A549 (cell line): ENCODE results near the gene DDX56. TPM values are rescaled to one million over a fixed set of nuclear protein-coding genes. Genes with fewer than 3 reads are reported as not detected.

Experiments
- ATAC-seq, 2 experiments: fragments of 200-7000 bp in 1 of 2; fragments of >200 bp in 1 of 2; cut with Nextera tagmentation in 1 of 2; cut with Tn5 transposase in 1 of 2; 3 replicates each; pipeline versions ENCODE4 v1.8.0 to v1.9.1; 2018 to 2020; ENCODE audit warnings: mild to moderate bottlenecking in 1 of 2, moderate library complexity in 1 of 2
- CTCF ChIA-PET: fragments of 300-600 bp; sonication (Branson Sonifier 250); formaldehyde crosslinking; extraction: SDS; loops from one replicate; lab custom pipeline; 2021; ENCODE audit warnings: antibody characterized with exemption, inconsistent platforms; lab: Yijun Ruan, JAX
- POLR2A ChIA-PET: fragments of 350-600 bp; formaldehyde crosslinking; extraction: SDS; loops from one replicate; lab custom pipeline; 2021; ENCODE audit warnings: antibody characterized with exemption, inconsistent platforms; lab: Yijun Ruan, JAX
- DNase-seq, 2 experiments: peaks; one replicate each; pipeline versions ENCODE4 v3.0.0 to v3.0.0-alpha.2; 2011 to 2016; ENCODE audit warnings: low read depth in 1 of 2, low spot score in 1 of 2
- FAIRE-seq: peaks from 2 replicates; lab custom pipeline; 2011; peaks lifted over from hg19 to GRCh38; lab: Jason Lieb, UNC
- H3K27ac ChIP-seq, 2 experiments: fragments of >200 bp; sonication (Bioruptor Twin); formaldehyde crosslinking; 3 replicates each; pipeline ENCODE4 v1.5.1; 2016 to 2017
- H3K4me1 ChIP-seq: fragments of >200 bp; sonication (Bioruptor Twin); formaldehyde crosslinking; 3 replicates; pipeline ENCODE4 v1.6.1; 2016
- H3K4me2 ChIP-seq: fragments of >200 bp; sonication (Bioruptor Twin); formaldehyde crosslinking; 3 replicates; pipeline ENCODE4 v1.6.1; 2016
- H3K4me3 ChIP-seq: fragments of >200 bp; sonication (Bioruptor Twin); formaldehyde crosslinking; 3 replicates; pipeline ENCODE4 v1.5.1; 2016
- H3K9me3 ChIP-seq: fragments of >200 bp; sonication (Bioruptor Twin); formaldehyde crosslinking; 3 replicates; pipeline ENCODE4 v1.6.1; 2016
- CHD4 ChIP-seq: fragments of 200-600 bp; sonication (generic); IDR thresholded peaks from 2 replicates; pipeline ENCODE4 v1.6.1; 2016; ENCODE audit warnings: antibody characterized with exemption, mild to moderate bottlenecking, borderline replicate concordance
- CTCF ChIP-seq: fragments of >200 bp; sonication (Bioruptor Twin); formaldehyde crosslinking; IDR thresholded peaks from 3 replicates; pipeline ENCODE4 v1.5.1; 2016
- EP300 ChIP-seq, 2 experiments: fragments of >200 bp; sonication (Bioruptor Twin); formaldehyde crosslinking; IDR thresholded peaks; 2 replicates in 1 of 2; 3 replicates in 1 of 2; pipeline ENCODE4 v1.6.1; 2016 to 2017
- FOSB ChIP-seq: fragments of 250-450 bp; sonication (Bioruptor Pico); IDR thresholded peaks from 2 replicates; pipeline ENCODE4 v1.5.0; 2020; ENCODE audit warnings: mild to moderate bottlenecking, moderate library complexity
- FOXS1 ChIP-seq: fragments of 250-450 bp; sonication (Bioruptor Pico); IDR thresholded peaks from 2 replicates; pipeline ENCODE4 v1.5.0; 2020; ENCODE audit warnings: mild to moderate bottlenecking, moderate library complexity
- KDM1A ChIP-seq: fragments of 200-600 bp; sonication (generic); IDR thresholded peaks from 2 replicates; pipeline ENCODE4 v1.6.1; 2016; ENCODE audit warnings: low read depth, mild to moderate bottlenecking
- KDM5A ChIP-seq: fragments of 200-600 bp; sonication (generic); IDR thresholded peaks from 2 replicates; pipeline ENCODE4 v1.6.1; 2016; ENCODE audit warnings: antibody characterized with exemption, mild to moderate bottlenecking
- NPAS2 ChIP-seq: fragments of 250-450 bp; sonication (Bioruptor Pico); IDR thresholded peaks from 2 replicates; pipeline ENCODE4 v1.8.0; 2022; ENCODE audit warnings: mild to moderate bottlenecking, moderate library complexity, borderline replicate concordance
- PHF8 ChIP-seq: fragments of 200-600 bp; sonication (generic); IDR thresholded peaks from 2 replicates; pipeline ENCODE4 v1.6.1; 2016; ENCODE audit warnings: low read depth, mild to moderate bottlenecking, antibody characterized with exemption, moderate library complexity, borderline replicate concordance
- POLR2A ChIP-seq: IDR thresholded peaks from 2 replicates; pipeline ENCODE4 v1.6.1; 2012; ENCODE audit warnings: mild to moderate bottlenecking, low read length
- RARB ChIP-seq: fragments of 250-450 bp; sonication (Bioruptor Pico); IDR thresholded peaks from 2 replicates; pipeline ENCODE4 v1.8.0; 2021; ENCODE audit warnings: mild to moderate bottlenecking, moderate library complexity
- SREBF2 ChIP-seq: fragments of 450-650 bp; IDR thresholded peaks from 2 replicates; pipeline ENCODE4 v1.6.1; 2014; ENCODE audit warnings: mild to moderate bottlenecking, moderate library complexity
- USF2 ChIP-seq: fragments of 450-650 bp; IDR thresholded peaks from 2 replicates; pipeline ENCODE4 v1.6.1; 2014; ENCODE audit warnings: antibody characterized with exemption
- WGBS: methylation state at CpG from one replicate; pipeline ENCODE4 v1.1.6; 2017; ENCODE audit errors: missing lambda C conversion rate; 5-methylcytosine and 5-hydroxymethylcytosine counted together
- polyA plus RNA-seq, 4 experiments: library from polyadenylated mRNA; depleted of rRNA in 3 of 4; stranded (reverse); fragments of >200 nt; fragmentation: RNase III in 1 of 4; extraction: RNeasy Plus Mini Kit Qiagen cat#74134 plus additional on column Dnase treatment in 1 of 4; gene quantifications; 2 replicates in 3 of 4; 3 replicates in 1 of 4; pipeline ENCODE4 v1.2.3, GENCODE V29; 2011 to 2017
- TF ChIP-seq, protein P1 (sequence below): IDR thresholded peaks from 2 replicates; pipeline ENCODE4 v1.6.1; 2012
- TF ChIP-seq, protein P2 (sequence below): fragments of 250-450 bp; sonication (Bioruptor Pico); IDR thresholded peaks from 2 replicates; pipeline ENCODE4 v1.5.0; 2020; ENCODE audit warnings: low read depth, mild to moderate bottlenecking, moderate library complexity
- TF ChIP-seq, protein P3 (sequence below): fragments of 250-450 bp; sonication (Bioruptor Pico); IDR thresholded peaks from 2 replicates; pipeline ENCODE4 v1.5.0; 2021; ENCODE audit warnings: mild to moderate bottlenecking, moderate library complexity, borderline replicate concordance

The DDX56 gene
- polyA plus RNA-seq, 2 of the 4 experiments (the other 2 are of a cell fraction), result 96.1 to 97.7 TPM

GRCh38 chr7:44518761-44519160 is 54.9 kb downstream of the DDX56 start:
- Histone ChIP-seq H3K4me2 (no peak overlapping the region), H3K27ac (no peak overlapping the region), H3K4me3 (no peak overlapping the region), H3K4me1 (no peaks in the 10 kb centered on the region), H3K9me3 (no peaks in the 10 kb centered on the region)
- ChIA-PET CTCF (no interaction called here), POLR2A (no interaction called here)
- TF ChIP-seq USF2, result no peak
- no peak for TF ChIP-seq EP300 (IDR thresholded peaks at IDR 0.05)
- DNase-seq (no peak), ATAC-seq (no peak), FAIRE-seq (no peak)
- 58% methylated on average over 3 of the region's 3 CpGs for WGBS

GRCh38 chr7:44517175-44517574 is 56.5 kb downstream of the DDX56 start:
- FAIRE-seq (no peak), ATAC-seq (no peak), DNase-seq (no peak)
- no peak overlapping the region for H3K4me2 ChIP-seq
- TF ChIP-seq PHF8 (no peak), FOSB (no peak), CHD4 (no peak), USF2 (no peak), RARB (CRISPR knock-in tag) (no peak), KDM1A (no peak), KDM5A (no peak), SREBF2 (no peak), NPAS2 (CRISPR knock-in tag) (no peak), POLR2A (no peak), FOXS1 (CRISPR knock-in tag) (no peak), CTCF (no peak)
- TF ChIP-seq, protein P1, sequence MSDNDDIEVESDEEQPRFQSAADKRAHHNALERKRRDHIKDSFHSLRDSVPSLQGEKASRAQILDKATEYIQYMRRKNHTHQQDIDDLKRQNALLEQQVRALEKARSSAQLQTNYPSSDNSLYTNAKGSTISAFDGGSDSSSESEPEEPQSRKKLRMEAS, result no peak
- TF ChIP-seq, protein P2, sequence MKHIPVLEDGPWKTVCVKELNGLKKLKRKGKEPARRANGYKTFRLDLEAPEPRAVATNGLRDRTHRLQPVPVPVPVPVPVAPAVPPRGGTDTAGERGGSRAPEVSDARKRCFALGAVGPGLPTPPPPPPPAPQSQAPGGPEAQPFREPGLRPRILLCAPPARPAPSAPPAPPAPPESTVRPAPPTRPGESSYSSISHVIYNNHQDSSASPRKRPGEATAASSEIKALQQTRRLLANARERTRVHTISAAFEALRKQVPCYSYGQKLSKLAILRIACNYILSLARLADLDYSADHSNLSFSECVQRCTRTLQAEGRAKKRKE (CRISPR knock-in tag), result no peak
- TF ChIP-seq, protein P3, sequence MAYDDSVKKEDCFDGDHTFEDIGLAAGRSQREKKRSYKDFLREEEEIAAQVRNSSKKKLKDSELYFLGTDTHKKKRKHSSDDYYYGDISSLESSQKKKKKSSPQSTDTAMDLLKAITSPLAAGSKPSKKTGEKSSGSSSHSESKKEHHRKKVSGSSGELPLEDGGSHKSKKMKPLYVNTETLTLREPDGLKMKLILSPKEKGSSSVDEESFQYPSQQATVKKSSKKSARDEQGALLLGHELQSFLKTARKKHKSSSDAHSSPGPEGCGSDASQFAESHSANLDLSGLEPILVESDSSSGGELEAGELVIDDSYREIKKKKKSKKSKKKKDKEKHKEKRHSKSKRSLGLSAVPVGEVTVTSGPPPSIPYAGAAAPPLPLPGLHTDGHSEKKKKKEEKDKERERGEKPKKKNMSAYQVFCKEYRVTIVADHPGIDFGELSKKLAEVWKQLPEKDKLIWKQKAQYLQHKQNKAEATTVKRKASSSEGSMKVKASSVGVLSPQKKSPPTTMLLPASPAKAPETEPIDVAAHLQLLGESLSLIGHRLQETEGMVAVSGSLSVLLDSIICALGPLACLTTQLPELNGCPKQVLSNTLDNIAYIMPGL (CRISPR knock-in tag), result no peak
- ChIA-PET POLR2A (no interaction called here), CTCF (no interaction called here)
- 89% methylated on average over 8 of the region's 8 CpGs for WGBS
- H3K4me3 ChIP-seq, result no peak overlapping the region
- H3K9me3 ChIP-seq, result no peaks in the 10 kb centered on the region
- no peaks in the 10 kb centered on the region for H3K4me1 ChIP-seq
- no peak overlapping the region for H3K27ac ChIP-seq

Other genes starting within 250 kb of the DDX56 start
- 0.07 TPM in 1 of 2 replicates, not detected in the other for gene CAMK2B, start 248.3 kb downstream of the DDX56 start, polyA plus RNA-seq (2011; rRNA removed)
- 0.12 to 0.20 TPM (median 0.17 TPM) in 3 replicates for gene CAMK2B, start 248.3 kb downstream of the DDX56 start, polyA plus RNA-seq (2017; fragmentation: RNase III; extraction: RNeasy Plus Mini Kit Qiagen cat#74134 plus additional on column Dnase treatment)
- gene NUDCD3, start 83.2 kb downstream of the DDX56 start, polyA plus RNA-seq (2011; rRNA removed), result 66.3 and 84.2 TPM in 2 replicates
- gene NUDCD3, start 83.2 kb downstream of the DDX56 start, polyA plus RNA-seq (2017; fragmentation: RNase III; extraction: RNeasy Plus Mini Kit Qiagen cat#74134 plus additional on column Dnase treatment), result 41.7 to 44.3 TPM (median 42.8 TPM) in 3 replicates
- gene NPC1L1, start 32.6 kb downstream of the DDX56 start, polyA plus RNA-seq (2011; rRNA removed), result 0.06 and 0.12 TPM in 2 replicates
- gene NPC1L1, start 32.6 kb downstream of the DDX56 start, polyA plus RNA-seq (2017; fragmentation: RNase III; extraction: RNeasy Plus Mini Kit Qiagen cat#74134 plus additional on column Dnase treatment), result 0.01 to 0.04 TPM (median 0.03 TPM) in 3 replicates
- 68.3 and 79.2 TPM in 2 replicates for gene TMED4, start 8.3 kb upstream of the DDX56 start, polyA plus RNA-seq (2011; rRNA removed)
- gene TMED4, start 8.3 kb upstream of the DDX56 start, polyA plus RNA-seq (2017; fragmentation: RNase III; extraction: RNeasy Plus Mini Kit Qiagen cat#74134 plus additional on column Dnase treatment), result 53.9 to 55.9 TPM (median 55.1 TPM) in 3 replicates
- 32.5 and 37.2 TPM in 2 replicates for gene OGDH, start 32.7 kb upstream of the DDX56 start, polyA plus RNA-seq (2011; rRNA removed)
- 35.8 to 38.8 TPM (median 37.7 TPM) in 3 replicates for gene OGDH, start 32.7 kb upstream of the DDX56 start, polyA plus RNA-seq (2017; fragmentation: RNase III; extraction: RNeasy Plus Mini Kit Qiagen cat#74134 plus additional on column Dnase treatment)
- 4.3 and 6.9 TPM in 2 replicates for gene ZMIZ2, start 174.9 kb upstream of the DDX56 start, polyA plus RNA-seq (2011; rRNA removed)
- gene ZMIZ2, start 174.9 kb upstream of the DDX56 start, polyA plus RNA-seq (2017; fragmentation: RNase III; extraction: RNeasy Plus Mini Kit Qiagen cat#74134 plus additional on column Dnase treatment), result 21.7 to 24.5 TPM (median 23.9 TPM) in 3 replicates
- 5,366 and 6,016 TPM in 2 replicates for gene PPIA, start 222.8 kb upstream of the DDX56 start, polyA plus RNA-seq (2011; rRNA removed)
- 6,452 to 7,028 TPM (median 6,488 TPM) in 3 replicates for gene PPIA, start 222.8 kb upstream of the DDX56 start, polyA plus RNA-seq (2017; fragmentation: RNase III; extraction: RNeasy Plus Mini Kit Qiagen cat#74134 plus additional on column Dnase treatment)